HCT116 (cell line): Measurements from ENCODE around the gene MYO1A. TPM values are rescaled to one million over a fixed set of nuclear protein-coding genes. Genes with fewer than 3 reads are reported as not detected.

Experiments used
- ATAC-seq: fragments of 200-7000 bp; cut with Tn5 transposase; 2 replicates; pipeline ENCODE4 v1.9.1; 2020; ENCODE audit warnings: mild to moderate bottlenecking, moderate library complexity
- BruUV-seq: library from RNA; stranded (reverse); fragments of 400-500 nt; replicated peaks from 2 replicates; lab custom pipeline; 2021; lab: Mats Ljungman, UMichigan
- CTCF ChIA-PET: fragments of 300-600 bp; sonication (Branson Sonifier 250); formaldehyde crosslinking; loops from one replicate; lab custom pipeline; 2021; ENCODE audit warnings: antibody characterized with exemption; lab: Charles Lee
- POLR2A ChIA-PET: fragments of 300-600, 350-600 bp; sonication (Branson Sonifier 250); formaldehyde crosslinking; loops from one replicate; lab custom pipeline; 2021; ENCODE audit warnings: antibody characterized with exemption; lab: Charles Lee
- RAD21 ChIA-PET, 2 experiments: fragments of 300-600 bp; sonication (Branson Sonifier 250); formaldehyde crosslinking; loops; one replicate each; lab custom pipeline; 2023; ENCODE audit warnings: low total read pairs in 2 of 2; ENCODE audit not compliant: uncharacterized antibody in 2 of 2, unreplicated experiment in 2 of 2, low non-redundant PET in 1 of 2; lab: Charles Lee
- DNase-seq: peaks from one replicate; pipeline ENCODE4 v3.0.0-alpha.2; 2010; ENCODE audit warnings: low read depth, low spot score
- H2AFZ ChIP-seq: fragments of 200-600 bp; shearing (Covaris generic), sonication (generic); 2 replicates; pipeline ENCODE4 v1.6.1; 2017; ENCODE audit warnings: low read depth, mixed run types, mixed read lengths, antibody characterized with exemption, low read length; ENCODE audit not compliant: poor library complexity, severe bottlenecking
- H3K27ac ChIP-seq: 2 replicates; pipeline ENCODE4 v1.5.1; 2012; ENCODE audit warnings: low read depth, low read length
- H3K27me3 ChIP-seq: fragments of 200-600 bp; sonication (generic); 2 replicates; pipeline ENCODE4 v1.6.1; 2016; ENCODE audit warnings: mixed run types, low read length, mixed read lengths; ENCODE audit not compliant: insufficient read depth
- H3K36me3 ChIP-seq, 2 experiments: fragments of 200-500 bp in 1 of 2; fragments of 200-600 bp in 1 of 2; sonication (Bioruptor generic) in 1 of 2; sonication (generic) in 1 of 2; 2 replicates each; pipeline versions ENCODE4 v1.5.1 to v1.6.1; 2014 to 2016; ENCODE audit warnings: low read length in 2 of 2, inconsistent platforms in 1 of 2, mixed read lengths in 1 of 2, mixed run types in 1 of 2; ENCODE audit not compliant: insufficient read depth in 2 of 2, control insufficient read depth in 1 of 2
- H3K4me1 ChIP-seq, 2 experiments: fragments of 200-600 bp in 1 of 2; sonication (generic) in 1 of 2; 2 replicates each; pipeline versions ENCODE4 v1.5.1 to v1.6.1; 2012 to 2017; ENCODE audit warnings: low read length in 2 of 2, inconsistent platforms in 1 of 2, mild to moderate bottlenecking in 1 of 2, mixed read lengths in 1 of 2, mixed run types in 1 of 2, moderate library complexity in 1 of 2; ENCODE audit not compliant: insufficient read depth in 2 of 2, control insufficient read depth in 1 of 2
- H3K4me2 ChIP-seq: fragments of 200-600 bp; sonication (generic); 2 replicates; pipeline ENCODE4 v1.6.1; 2017; ENCODE audit warnings: mixed run types, low read length, mixed read lengths
- H3K4me3 ChIP-seq, 2 experiments: fragments of 200-600 bp in 1 of 2; sonication (generic) in 1 of 2; replicated peaks in 1 of 2; 2 replicates each; pipeline ENCODE4 v1.5.1; 2011 to 2016; ENCODE audit warnings: low read length in 2 of 2, control low read depth in 1 of 2, low read depth in 1 of 2, mild to moderate bottlenecking in 1 of 2, mixed read lengths in 1 of 2, mixed run types in 1 of 2
- H3K79me2 ChIP-seq: fragments of 200-600 bp; sonication (generic); 2 replicates; pipeline ENCODE4 v1.6.1; 2017; ENCODE audit warnings: mild to moderate bottlenecking, mixed run types, low read length, moderate library complexity, mixed read lengths; ENCODE audit not compliant: insufficient read depth
- H3K9ac ChIP-seq: fragments of 200-600 bp; sonication (generic); 2 replicates; pipeline ENCODE4 v1.6.1; 2016; ENCODE audit warnings: low read length, mixed read lengths
- H3K9me2 ChIP-seq: fragments of 200-600 bp; sonication (generic), shearing (Covaris generic); 2 replicates; pipeline ENCODE4 v1.6.1; 2017; ENCODE audit warnings: mixed run types, mild to moderate bottlenecking, moderate library complexity; ENCODE audit not compliant: insufficient read depth
- H3K9me3 ChIP-seq, 2 experiments: fragments of 200-500 bp in 1 of 2; fragments of 200-600 bp in 1 of 2; sonication (Bioruptor generic) in 1 of 2; sonication (generic) in 1 of 2; 2 replicates each; pipeline ENCODE4 v1.6.1; 2014 to 2017; ENCODE audit warnings: low read length in 2 of 2, mixed read lengths in 2 of 2, inconsistent platforms in 1 of 2, low read depth in 1 of 2, mild to moderate bottlenecking in 1 of 2, mixed run types in 1 of 2, moderate library complexity in 1 of 2; ENCODE audit not compliant: control insufficient read depth in 1 of 2, insufficient read depth in 1 of 2
- H4K20me1 ChIP-seq: fragments of 200-600 bp; sonication (generic), shearing (Covaris generic); 2 replicates; pipeline ENCODE4 v1.6.1; 2017; ENCODE audit warnings: mixed run types, mild to moderate bottlenecking, moderate library complexity; ENCODE audit not compliant: insufficient read depth
- EGR1 ChIP-seq: IDR thresholded peaks from 2 replicates; pipeline ENCODE4 v1.6.1; 2012; ENCODE audit warnings: low read depth
- FOSL1 ChIP-seq: IDR thresholded peaks from 2 replicates; pipeline ENCODE4 v1.6.1; 2012; ENCODE audit warnings: low read depth
- RAD21 ChIP-seq: IDR thresholded peaks from 2 replicates; pipeline ENCODE4 v1.6.1; 2012; ENCODE audit warnings: low read depth, mild to moderate bottlenecking
- REST ChIP-seq: IDR thresholded peaks from 2 replicates; pipeline ENCODE4 v1.6.1; 2012; ENCODE audit warnings: low read depth
- SIN3A ChIP-seq: IDR thresholded peaks from 2 replicates; pipeline ENCODE4 v1.6.1; 2012; ENCODE audit warnings: low read depth
- SP1 ChIP-seq: IDR thresholded peaks from 2 replicates; pipeline ENCODE4 v1.6.1; 2012; ENCODE audit warnings: low read depth
- YY1 ChIP-seq: IDR thresholded peaks from 2 replicates; pipeline ENCODE4 v1.6.1; 2011; ENCODE audit warnings: low read length, low read depth, moderate library complexity, mild to moderate bottlenecking; ENCODE audit not compliant: insufficient replicate concordance; ENCODE audit errors: extremely low read depth
- intact Hi-C: fragments of 100-400 bp; cut with micrococcal nuclease; formaldehyde crosslinking; loops from 2 replicates; pipeline ENCODE4 v1.10.0; 2022
- total RNA-seq: library from RNA; stranded (reverse); gene quantifications from one replicate; pipeline ENCODE4 v1.2.1, GENCODE V29; 2021; ENCODE audit not compliant: unreplicated experiment
- TF ChIP-seq, protein P1 (sequence below), 3 experiments: fragments of 200-600 bp in 1 of 3; sonication (generic) in 1 of 3; IDR thresholded peaks in 2 of 3; conservative IDR thresholded peaks in 1 of 3; 2 replicates each; pipeline ENCODE4 v1.5.1; 2012 to 2017; ENCODE audit warnings: low read depth in 2 of 3, low read length in 2 of 3, antibody characterized with exemption in 1 of 3, borderline replicate concordance in 1 of 3, control low read depth in 1 of 3, mild to moderate bottlenecking in 1 of 3, mixed read lengths in 1 of 3, mixed run types in 1 of 3, moderate library complexity in 1 of 3; ENCODE audit not compliant: insufficient read depth in 1 of 3
- TF ChIP-seq, protein P2 (sequence below): IDR thresholded peaks from 2 replicates; pipeline ENCODE4 v1.6.1; 2012

MYO1A gene
- total RNA-seq, 1 experiment from 2014 or later, result 0.76 TPM

DNA sequence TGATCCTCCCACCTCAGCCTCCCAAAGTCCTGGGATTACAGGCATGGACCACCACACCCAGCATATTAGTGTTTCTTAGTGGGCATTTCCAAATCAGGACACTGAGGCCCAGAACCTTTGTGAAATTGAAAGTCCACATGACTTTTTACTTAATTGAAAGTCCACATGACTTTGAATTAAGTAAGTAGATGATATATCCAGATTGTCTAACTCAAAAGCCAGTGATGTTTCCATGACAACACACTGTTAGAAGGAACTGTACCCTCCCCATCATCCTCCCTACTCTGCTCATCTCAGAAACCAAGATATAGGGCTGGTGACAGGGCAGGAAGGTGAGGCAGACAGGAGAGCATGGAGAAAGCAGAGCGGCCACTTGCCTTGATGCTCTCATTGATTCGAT lies 7.2 kb downstream of the MYO1A start:
- ATAC-seq (no peak), DNase-seq (no peak)
- no peak overlapping the region for H3K9ac ChIP-seq
- RAD21 ChIA-PET, result no interaction called here
- POLR2A ChIA-PET, result no interaction called here
- H2AFZ ChIP-seq, result no peak overlapping the region
- H3K27ac ChIP-seq, result no peak overlapping the region
- H3K79me2 ChIP-seq, result no peaks in the 10 kb centered on the region
- no peaks in the 10 kb centered on the region for H3K9me3 ChIP-seq
- H3K36me3 ChIP-seq, result no peaks in the 10 kb centered on the region
- TF ChIP-seq EGR1, result no peak
- TF ChIP-seq, protein P1, sequence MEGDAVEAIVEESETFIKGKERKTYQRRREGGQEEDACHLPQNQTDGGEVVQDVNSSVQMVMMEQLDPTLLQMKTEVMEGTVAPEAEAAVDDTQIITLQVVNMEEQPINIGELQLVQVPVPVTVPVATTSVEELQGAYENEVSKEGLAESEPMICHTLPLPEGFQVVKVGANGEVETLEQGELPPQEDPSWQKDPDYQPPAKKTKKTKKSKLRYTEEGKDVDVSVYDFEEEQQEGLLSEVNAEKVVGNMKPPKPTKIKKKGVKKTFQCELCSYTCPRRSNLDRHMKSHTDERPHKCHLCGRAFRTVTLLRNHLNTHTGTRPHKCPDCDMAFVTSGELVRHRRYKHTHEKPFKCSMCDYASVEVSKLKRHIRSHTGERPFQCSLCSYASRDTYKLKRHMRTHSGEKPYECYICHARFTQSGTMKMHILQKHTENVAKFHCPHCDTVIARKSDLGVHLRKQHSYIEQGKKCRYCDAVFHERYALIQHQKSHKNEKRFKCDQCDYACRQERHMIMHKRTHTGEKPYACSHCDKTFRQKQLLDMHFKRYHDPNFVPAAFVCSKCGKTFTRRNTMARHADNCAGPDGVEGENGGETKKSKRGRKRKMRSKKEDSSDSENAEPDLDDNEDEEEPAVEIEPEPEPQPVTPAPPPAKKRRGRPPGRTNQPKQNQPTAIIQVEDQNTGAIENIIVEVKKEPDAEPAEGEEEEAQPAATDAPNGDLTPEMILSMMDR (IDR thresholded peaks at IDR 0.05 in 2 of 3, conservative IDR thresholded peaks at IDR 0.05 in 1 of 3; ENCODE audit: borderline replicate concordance in 1 of 3, insufficient read depth in 1 of 3, low read depth in 2 of 3, low read length in 2 of 3), result no peak
- no peak for TF ChIP-seq SIN3A
- TF ChIP-seq YY1, result no peak
- no peak for TF ChIP-seq RAD21
- no peak for TF ChIP-seq FOSL1
- TF ChIP-seq, protein P2, sequence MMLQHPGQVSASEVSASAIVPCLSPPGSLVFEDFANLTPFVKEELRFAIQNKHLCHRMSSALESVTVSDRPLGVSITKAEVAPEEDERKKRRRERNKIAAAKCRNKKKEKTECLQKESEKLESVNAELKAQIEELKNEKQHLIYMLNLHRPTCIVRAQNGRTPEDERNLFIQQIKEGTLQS, result no peak
- no peak for TF ChIP-seq SP1
- TF ChIP-seq REST, result no peak
- H4K20me1 ChIP-seq, result no peaks in the 10 kb centered on the region
- no peaks in the 10 kb centered on the region for H3K9me2 ChIP-seq
- H3K4me1 ChIP-seq, result peaks cover 0 to 3% of the 10 kb centered on the region in 2 experiments; a peak in 1 of 4 replicates
- CTCF ChIA-PET, result no interaction called here
- peaks cover 20% of the 10 kb centered on the region; the same call in 1 of the 2 replicates for H3K27me3 ChIP-seq
- BruUV-seq, result no TSS peak
- no peak overlapping the region for H3K4me3 ChIP-seq
- intact Hi-C loops, result no loop called here
- no peak overlapping the region for H3K4me2 ChIP-seq
